GM18870 (cell line): ENCODE data around the gene ZFYVE28.

Experiments
- ATAC-seq: cut with Tn5 transposase; IDR thresholded peaks from one replicate; pipeline ENCODE4 v1.9.1; 2021; ENCODE audit warnings: moderate library complexity; ENCODE audit not compliant: unreplicated experiment

ZFYVE28 gene

GRCh38 chr4:2356123-2357069 lies 62.0 kb downstream of the ZFYVE28 start:
- ATAC-seq = no peak

GRCh38 chr4:2354760-2355159 lies 63.7 kb downstream of the ZFYVE28 start:
- ATAC-seq = no peak

- no peak for ATAC-seq
Measured at GRCh38 chr4:2354118-2354517, 64.3 kb downstream of the ZFYVE28 start.

- no peak for ATAC-seq
Measured at GRCh38 chr4:2353222-2354107, 65.0 kb downstream of the ZFYVE28 start.

GRCh38 chr4:2352729-2353221 lies 65.7 kb downstream of the ZFYVE28 start:
- no peak for ATAC-seq

GRCh38 chr4:2352171-2352570 lies 66.3 kb downstream of the ZFYVE28 start:
- ATAC-seq = no peak

GRCh38 chr4:2350982-2351381 lies 67.5 kb downstream of the ZFYVE28 start:
- no peak for ATAC-seq

GRCh38 chr4:2348786-2349185 lies 69.7 kb downstream of the ZFYVE28 start:
- no peak for ATAC-seq

- no peak for ATAC-seq
Measured at GRCh38 chr4:2347190-2347589, 71.3 kb downstream of the ZFYVE28 start.

- no peak for ATAC-seq
Measured at GRCh38 chr4:2343476-2343875, 75.0 kb downstream of the ZFYVE28 start.

- no peak for ATAC-seq
Measured at GRCh38 chr4:2341911-2342652, 76.4 kb downstream of the ZFYVE28 start.

- no peak for ATAC-seq
Measured at GRCh38 chr4:2341261-2341841, 77.1 kb downstream of the ZFYVE28 start.

- no peak for ATAC-seq
Measured at GRCh38 chr4:2340272-2341061, 78.0 kb downstream of the ZFYVE28 start.

- ATAC-seq = no peak
Measured at GRCh38 chr4:2339458-2340271, 78.8 kb downstream of the ZFYVE28 start.

GRCh38 chr4:2338754-2339457 lies 79.5 kb downstream of the ZFYVE28 start:
- no peak for ATAC-seq

GRCh38 chr4:2337896-2338295 lies 80.5 kb downstream of the ZFYVE28 start:
- no peak for ATAC-seq

GRCh38 chr4:2337131-2337723 lies 81.2 kb downstream of the ZFYVE28 start:
- no peak for ATAC-seq

- no peak for ATAC-seq
Measured at GRCh38 chr4:2336659-2337058, 81.8 kb downstream of the ZFYVE28 start.
